ENCODE data around the gene PPP2R5C.

DNA sequence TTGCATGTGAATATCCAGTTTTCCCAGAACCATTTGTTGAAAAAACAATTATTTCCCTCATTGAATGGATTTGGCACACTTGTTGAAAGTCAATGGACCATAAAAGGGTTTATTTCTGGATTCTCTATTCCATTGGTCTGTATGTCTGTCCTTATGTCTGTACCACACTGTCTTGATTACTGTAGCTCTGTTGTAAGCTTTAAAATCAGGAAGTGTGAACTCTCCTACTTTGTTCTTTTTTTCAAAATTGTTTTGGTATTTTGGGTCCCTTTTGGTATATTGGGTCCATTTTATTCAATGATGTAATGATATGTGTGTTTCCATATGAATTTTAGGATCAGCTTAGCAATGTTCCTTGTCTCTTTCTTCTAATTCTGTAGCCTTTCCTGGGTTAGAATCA lies 64.8 kb downstream of the PPP2R5C start:
- TF ChIP-seq POLR2AphosphoS5 (IDR thresholded peaks at IDR 0.05; ENCODE audit: low read depth, low read length) (no peak), POLR2A (IDR thresholded peaks at IDR 0.05; ENCODE audit: low read depth, low read length) (no peak), TAF1 (IDR thresholded peaks at IDR 0.05; ENCODE audit: low read depth, low read length) (no peak), POU2F2 (IDR thresholded peaks at IDR 0.05; ENCODE audit: low read depth, low read length) (no peak), SPI1 (IDR thresholded peaks at IDR 0.05; ENCODE audit: low read depth, low read length) (peak; percentile 54), PAX5 (IDR thresholded peaks at IDR 0.05; ENCODE audit: insufficient read depth, low read length, severe bottlenecking) (no peak)
